ENCODE measurements around the gene PDK1.
"Not testable (repeated sequence)": the region's sequence is repeated elsewhere in the genome, so short reads cannot be mapped to it uniquely, and the experiment has no call there.

The PDK1 gene

GRCh38 chr2:172554352-172555271, 1.3 kb upstream of the PDK1 start:
- DNase-seq: no peak

GRCh38 chr2:172555272-172555521, 693 bp upstream of the PDK1 start:
- DNase-seq: no peak

GRCh38 chr2:172556284-172557033, 569 bp downstream of the PDK1 start:
- peak; percentile 22 for DNase-seq

GRCh38 chr2:172558372-172558771, 2.5 kb downstream of the PDK1 start:
- no peak for DNase-seq

- DNase-seq: no peak
These were observed 4.8 kb downstream of the PDK1 start for GRCh38 chr2:172560721-172561120.

- DNase-seq: no peak
These were observed 5.4 kb downstream of the PDK1 start for GRCh38 chr2:172561270-172561669.

GRCh38 chr2:172562298-172562697, 6.4 kb downstream of the PDK1 start:
- DNase-seq: no peak

- DNase-seq: no peak
These were observed 8.5 kb downstream of the PDK1 start for GRCh38 chr2:172564376-172564775.

- no peak for DNase-seq
These were observed 15.4 kb downstream of the PDK1 start for GRCh38 chr2:172571245-172571644.

- no peak for DNase-seq
These were observed 17.1 kb downstream of the PDK1 start for GRCh38 chr2:172572981-172573380.

- no peak for DNase-seq
These were observed 19.1 kb downstream of the PDK1 start for GRCh38 chr2:172574965-172575364.

GRCh38 chr2:172578054-172578453, 22.2 kb downstream of the PDK1 start:
- DNase-seq: no peak

GRCh38 chr2:172578860-172579512, 23.1 kb downstream of the PDK1 start:
- DNase-seq: no peak

- no peak for DNase-seq
These were observed 24.7 kb downstream of the PDK1 start for GRCh38 chr2:172580544-172580943.

- DNase-seq: no peak
These were observed 26.8 kb downstream of the PDK1 start for GRCh38 chr2:172582656-172583055.

GRCh38 chr2:172586245-172586891, 30.5 kb downstream of the PDK1 start:
- DNase-seq: no peak

GRCh38 chr2:172587231-172587630, 31.3 kb downstream of the PDK1 start:
- not testable (repeated sequence) for DNase-seq

GRCh38 chr2:172588931-172589330, 33.0 kb downstream of the PDK1 start:
- no peak for DNase-seq

GRCh38 chr2:172591386-172591785, 35.5 kb downstream of the PDK1 start:
- not testable (repeated sequence) for DNase-seq

GRCh38 chr2:172592190-172592589, 36.3 kb downstream of the PDK1 start:
- not testable (repeated sequence) for DNase-seq

GRCh38 chr2:172596776-172597175, 40.9 kb downstream of the PDK1 start:
- no peak for DNase-seq

- no peak for DNase-seq
These were observed 41.4 kb downstream of the PDK1 start for GRCh38 chr2:172597176-172597842.

- DNase-seq: no peak
These were observed 44.1 kb downstream of the PDK1 start for GRCh38 chr2:172599947-172600346.
